Mucosa of descending colon (tissue), 3 donors: ENCODE results near the gene ADCK1. TPM values are rescaled to one million over a fixed set of nuclear protein-coding genes. Genes with fewer than 3 reads are reported as not detected.

Experiments used
- ATAC-seq: fragments of 200-7000 bp; cut with Tn5 transposase; one replicate; pipeline ENCODE4 v1.9.1; 2020; ENCODE audit warnings: mild to moderate bottlenecking, moderate library complexity
- DNase-seq, 3 donors: peaks; one replicate each; pipeline ENCODE4 v3.0.0-alpha.2; 2020
- H3K36me3 ChIP-seq: fragments of 200-600 bp; one replicate; pipeline ENCODE4 v1.8.0; 2021; ENCODE audit warnings: low read depth, mild to moderate bottlenecking
- H3K4me1 ChIP-seq: fragments of 200-600 bp; one replicate; pipeline ENCODE4 v1.8.0; 2021; ENCODE audit warnings: low read depth, mild to moderate bottlenecking
- H3K4me3 ChIP-seq: fragments of 200-600 bp; one replicate; pipeline ENCODE4 v1.8.0; 2021; ENCODE audit warnings: mild to moderate bottlenecking
- H3K9me3 ChIP-seq: fragments of 200-600 bp; one replicate; pipeline ENCODE4 v1.8.0; 2021; ENCODE audit warnings: mild to moderate bottlenecking
- intact Hi-C, 2 donors: fragments of 100-400 bp; cut with DNase I in 1 of 2; cut with micrococcal nuclease in 1 of 2; formaldehyde crosslinking; loops; one replicate each; pipeline versions ENCODE4 v1.11.0 to v1.11.1; 2022; cut with DNase I, micrococcal nuclease
- total RNA-seq, 3 donors: library from RNA; stranded (reverse); fragmentation: NEBNext Ultra II Directional in 2 of 3; extraction: Animal tissue kit (Norgen Biotek cat#: 25700) in 2 of 3; gene quantifications; one replicate each; pipeline versions ENCODE4 v1.2.1 to v1.2.4, GENCODE V29; 2021 to 2023
- TF ChIP-seq, protein P1 (sequence below): fragments of 200-600 bp; IDR thresholded peaks from one replicate; pipeline ENCODE4 v1.8.0; 2022; ENCODE audit warnings: antibody characterized with exemption, mild to moderate bottlenecking
- donor health status: DM: no; HTN: no; CAD: no; lungs with moderate emphysema.
- donor health status: DM: no; HTN: no; CAD: no.
- donor health status: DM: no; HTN: yes; CAD: no.

ADCK1 gene
- total RNA-seq, 3 donors from 2014 or later: 9.1 to 15.4 (median 13.6) TPM

DNA sequence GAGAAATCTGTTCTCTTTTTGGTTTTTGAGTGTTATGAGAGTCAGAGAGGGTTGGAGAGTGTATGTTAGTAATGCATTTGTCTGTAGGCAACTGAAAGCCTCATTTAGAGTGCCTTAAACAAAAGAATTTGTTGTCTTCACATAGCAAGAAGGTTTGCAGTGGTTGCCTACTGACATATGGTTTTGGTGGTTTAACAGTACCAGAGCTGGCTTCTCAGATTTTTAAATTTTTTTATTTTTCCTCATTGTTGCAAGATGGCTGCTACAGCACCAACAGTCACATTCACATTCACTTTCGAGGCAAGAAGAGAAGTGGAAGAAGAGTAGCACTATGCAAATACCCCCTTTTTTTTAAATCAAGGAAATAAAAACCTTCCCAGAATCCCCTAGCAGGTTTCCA, 106.5 kb downstream of the ADCK1 start:
- H3K9me3 ChIP-seq: no peaks in the 10 kb centered on the region
- DNase-seq: no peak
- ATAC-seq: no peak
- no peaks in the 10 kb centered on the region for H3K36me3 ChIP-seq
- no peaks in the 10 kb centered on the region for H3K4me1 ChIP-seq
- TF ChIP-seq, protein P1, sequence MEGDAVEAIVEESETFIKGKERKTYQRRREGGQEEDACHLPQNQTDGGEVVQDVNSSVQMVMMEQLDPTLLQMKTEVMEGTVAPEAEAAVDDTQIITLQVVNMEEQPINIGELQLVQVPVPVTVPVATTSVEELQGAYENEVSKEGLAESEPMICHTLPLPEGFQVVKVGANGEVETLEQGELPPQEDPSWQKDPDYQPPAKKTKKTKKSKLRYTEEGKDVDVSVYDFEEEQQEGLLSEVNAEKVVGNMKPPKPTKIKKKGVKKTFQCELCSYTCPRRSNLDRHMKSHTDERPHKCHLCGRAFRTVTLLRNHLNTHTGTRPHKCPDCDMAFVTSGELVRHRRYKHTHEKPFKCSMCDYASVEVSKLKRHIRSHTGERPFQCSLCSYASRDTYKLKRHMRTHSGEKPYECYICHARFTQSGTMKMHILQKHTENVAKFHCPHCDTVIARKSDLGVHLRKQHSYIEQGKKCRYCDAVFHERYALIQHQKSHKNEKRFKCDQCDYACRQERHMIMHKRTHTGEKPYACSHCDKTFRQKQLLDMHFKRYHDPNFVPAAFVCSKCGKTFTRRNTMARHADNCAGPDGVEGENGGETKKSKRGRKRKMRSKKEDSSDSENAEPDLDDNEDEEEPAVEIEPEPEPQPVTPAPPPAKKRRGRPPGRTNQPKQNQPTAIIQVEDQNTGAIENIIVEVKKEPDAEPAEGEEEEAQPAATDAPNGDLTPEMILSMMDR: no peak
- intact Hi-C loops: no loop called here
- no peak overlapping the region for H3K4me3 ChIP-seq

DNA sequence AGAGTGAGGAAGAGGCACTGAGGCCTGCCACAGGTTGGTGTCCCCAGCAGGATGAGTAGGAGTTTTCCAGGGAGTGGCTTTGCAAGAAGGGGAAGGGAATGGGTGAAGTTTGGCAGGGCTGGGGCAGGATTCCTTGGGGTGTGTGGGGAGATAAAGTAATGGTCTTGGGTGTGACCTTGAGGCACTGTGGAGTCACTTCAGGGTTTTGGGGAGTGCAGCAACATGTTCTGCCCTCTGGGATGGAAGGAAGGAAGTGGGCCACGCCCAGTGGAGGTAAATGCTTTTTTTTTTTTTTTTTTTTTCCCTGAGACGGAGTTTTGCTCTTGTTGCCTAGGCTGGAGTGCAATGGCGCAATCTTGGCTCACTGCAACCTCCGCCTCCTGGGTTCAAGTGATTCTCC, 108.9 kb downstream of the ADCK1 start:
- Histone ChIP-seq H3K9me3 (no peaks in the 10 kb centered on the region), H3K36me3 (no peaks in the 10 kb centered on the region), H3K4me1 (no peaks in the 10 kb centered on the region), H3K4me3 (no peak overlapping the region)
- ATAC-seq (no peak), DNase-seq (no peak)
- intact Hi-C loops: no loop called here
- TF ChIP-seq, protein P1: no peak

GRCh38 chr14:77909911-77910310, 110.0 kb downstream of the ADCK1 start:
- Histone ChIP-seq H3K4me1 (no peaks in the 10 kb centered on the region), H3K36me3 (no peaks in the 10 kb centered on the region), H3K9me3 (no peaks in the 10 kb centered on the region), H3K4me3 (no peak overlapping the region)
- ATAC-seq (no peak), DNase-seq (no peak)
- TF ChIP-seq, protein P1: no peak
- intact Hi-C loops: no loop called here

GRCh38 chr14:77910506-77910905, 110.6 kb downstream of the ADCK1 start:
- no peaks in the 10 kb centered on the region for H3K4me1 ChIP-seq
- TF ChIP-seq, protein P1: no peak
- H3K4me3 ChIP-seq: no peak overlapping the region
- no peaks in the 10 kb centered on the region for H3K36me3 ChIP-seq
- DNase-seq (no peak), ATAC-seq (no peak)
- intact Hi-C loops: no loop called here
- H3K9me3 ChIP-seq: no peaks in the 10 kb centered on the region

GRCh38 chr14:77911356-77911755, 111.4 kb downstream of the ADCK1 start:
- TF ChIP-seq, protein P1: no peak
- no peak for ATAC-seq
- no peak for DNase-seq

More at GRCh38 chr14:77911356-77911755, 111.4 kb downstream of the ADCK1 start:
- intact Hi-C loops: no loop called here
- Histone ChIP-seq H3K4me1 (no peaks in the 10 kb centered on the region), H3K36me3 (no peaks in the 10 kb centered on the region), H3K9me3 (no peaks in the 10 kb centered on the region), H3K4me3 (no peak overlapping the region)
